GM18519 (cell line): ENCODE data around the gene HOXD11.

Experiments used
- ATAC-seq: cut with Tn5 transposase; IDR thresholded peaks from one replicate; pipeline ENCODE4 v1.9.1; 2021; ENCODE audit warnings: mild to moderate bottlenecking, moderate library complexity; ENCODE audit not compliant: unreplicated experiment, low FRiP score

The HOXD11 gene

GRCh38 chr2:176146645-176147044, 39.6 kb downstream of the HOXD11 start:
- no peak for ATAC-seq

GRCh38 chr2:176147210-176147799, 40.2 kb downstream of the HOXD11 start:
- ATAC-seq, result no peak

- no peak for ATAC-seq
Observed at GRCh38 chr2:176147800-176148496, 40.9 kb downstream of the HOXD11 start.

GRCh38 chr2:176148751-176149421, 41.8 kb downstream of the HOXD11 start:
- no peak for ATAC-seq

- ATAC-seq, result no peak
Observed at GRCh38 chr2:176149481-176149938, 42.4 kb downstream of the HOXD11 start.

GRCh38 chr2:176149939-176150583, 43.0 kb downstream of the HOXD11 start:
- ATAC-seq, result no peak

GRCh38 chr2:176150584-176151441, 43.7 kb downstream of the HOXD11 start:
- no peak for ATAC-seq

- no peak for ATAC-seq
Observed at GRCh38 chr2:176151442-176152287, 44.6 kb downstream of the HOXD11 start, which contains the start of gene HOXD4. Gene HOXD4 (plus strand): TSS chr2:176151550. CDS start chr2:176151634, 84 bp downstream.

GRCh38 chr2:176152350-176153181, 45.5 kb downstream of the HOXD11 start:
- ATAC-seq, result no peak

- ATAC-seq, result no peak
Observed at GRCh38 chr2:176154576-176155252, 47.6 kb downstream of the HOXD11 start.

GRCh38 chr2:176155356-176156044, 48.4 kb downstream of the HOXD11 start:
- no peak for ATAC-seq

GRCh38 chr2:176156301-176156806, 49.3 kb downstream of the HOXD11 start:
- ATAC-seq, result no peak

- ATAC-seq, result no peak
Observed at GRCh38 chr2:176156807-176157498, 49.9 kb downstream of the HOXD11 start, which contains the start of gene HOXD3. Gene HOXD3 (plus strand): TSS chr2:176157307. CDS start chr2:176169115, 11,808 bp downstream.

GRCh38 chr2:176157499-176158185, 50.6 kb downstream of the HOXD11 start:
- no peak for ATAC-seq

GRCh38 chr2:176158186-176158591, 51.1 kb downstream of the HOXD11 start:
- ATAC-seq, result no peak
